ENCODE data around the gene RPS19. TPM values are rescaled to one million over a fixed set of nuclear protein-coding genes. Genes with fewer than 3 reads are reported as not detected.

Gene RPS19
- total and polyA plus RNA-seq, 8 donors = 939 to 2,267 (median 1,289) TPM

- DNase-seq (no peak), FAIRE-seq (no peak), ATAC-seq (no peak)
- TF ChIP-seq CTCF (IDR thresholded peaks at IDR 0.05) = no peak
- no peaks in the 10 kb centered on the region for H3K27me3 ChIP-seq
- H3K4me3 ChIP-seq = no peak overlapping the region
- WGBS, 2 donors = 73 to 79% methylated on average over 21 of the region's 21 CpGs
- no peaks in the 10 kb centered on the region for H3K9me3 ChIP-seq
- no peak overlapping the region for H3K27ac ChIP-seq
- no peaks in the 10 kb centered on the region for H3K36me3 ChIP-seq
- H3K4me1 ChIP-seq = no peaks in the 10 kb centered on the region
- intact Hi-C loops (cut with DNase I) = loop anchor here in 1 of 3 donors (5.0 kb wide), 1 partner anchor 68 kb away; no protein-coding TSS in a partner anchor
These were observed 19.0 kb downstream of the RPS19 start for GRCh38 chr19:41879080-41879479.

GRCh38 chr19:41879670-41880328 lies 19.7 kb downstream of the RPS19 start:
- H3K27ac ChIP-seq = no peak overlapping the region
- no peak for TF ChIP-seq CTCF (IDR thresholded peaks at IDR 0.05)
- no peak for ATAC-seq
- H3K9me3 ChIP-seq = no peaks in the 10 kb centered on the region
- DNase-seq = no peak
- no peak overlapping the region for H3K4me3 ChIP-seq
- H3K4me1 ChIP-seq = peaks cover 0 to 1% (median 0%) of the 10 kb centered on the region in 3 donors
- WGBS, 2 donors = 55 to 69% methylated on average over 7 of the region's 7 CpGs
- intact Hi-C loops (cut with DNase I) = loop anchor here in 1 of 3 donors (5.0 kb wide), 1 partner anchor 68 kb away; no protein-coding TSS in a partner anchor
- no peaks in the 10 kb centered on the region for H3K27me3 ChIP-seq
- no peaks in the 10 kb centered on the region for H3K36me3 ChIP-seq
- FAIRE-seq = no peak

- Histone ChIP-seq H3K4me3 (no peak overlapping the region), H3K36me3 (no peaks in the 10 kb centered on the region), H3K27ac (no peak overlapping the region), H3K9me3 (no peaks in the 10 kb centered on the region), H3K27me3 (no peaks in the 10 kb centered on the region), H3K4me1 (peaks cover 0 to 4% (median 0%) of the 10 kb centered on the region in 3 donors)
- no peak for TF ChIP-seq CTCF (IDR thresholded peaks at IDR 0.05)
- WGBS, 2 donors = 56 to 71% methylated on average over 5 of the region's 5 CpGs
- no peak for ATAC-seq
- intact Hi-C loops (cut with DNase I) = no loop called here
- FAIRE-seq = no peak
- DNase-seq = no peak
These were observed 20.3 kb downstream of the RPS19 start for GRCh38 chr19:41880329-41880708.

- peaks cover 10 to 21% (median 13%) of the 10 kb centered on the region in 3 donors for H3K4me1 ChIP-seq
- FAIRE-seq = no peak
These were observed 22.8 kb downstream of the RPS19 start, which contains the start of gene ARHGEF1 for GRCh38 chr19:41882568-41883462. TSS of gene ARHGEF1 (plus strand) at chr19:41883184. CDS start at chr19:41888083, 4,899 bp downstream.

More at GRCh38 chr19:41882568-41883462, 22.8 kb downstream of the RPS19 start, which contains the start of gene ARHGEF1:
- H3K4me3 ChIP-seq = peak within 1 kb of the TSS; percentile 62 to 95 (median 87)
- no peaks in the 10 kb centered on the region for H3K9me3 ChIP-seq
- ATAC-seq (peak; percentile 18 to 46 (median 28)), DNase-seq (peak in 5 of 6 donors; percentile 51 to 81 (median 54))
- peak within 1 kb of the TSS; percentile 48 to 76 (median 64) for H3K27ac ChIP-seq
- 6 to 14% methylated on average over 39 to 80 of the region's 80 CpGs for WGBS, 2 donors
- intact Hi-C loops (cut with DNase I) = no loop called here
- no peak for TF ChIP-seq CTCF (IDR thresholded peaks at IDR 0.05)
- no peaks in the 10 kb centered on the region for H3K36me3 ChIP-seq
- H3K27me3 ChIP-seq = no peaks in the 10 kb centered on the region
